Measurements from ENCODE around the gene PCDH8.

PCDH8 gene, protein sequence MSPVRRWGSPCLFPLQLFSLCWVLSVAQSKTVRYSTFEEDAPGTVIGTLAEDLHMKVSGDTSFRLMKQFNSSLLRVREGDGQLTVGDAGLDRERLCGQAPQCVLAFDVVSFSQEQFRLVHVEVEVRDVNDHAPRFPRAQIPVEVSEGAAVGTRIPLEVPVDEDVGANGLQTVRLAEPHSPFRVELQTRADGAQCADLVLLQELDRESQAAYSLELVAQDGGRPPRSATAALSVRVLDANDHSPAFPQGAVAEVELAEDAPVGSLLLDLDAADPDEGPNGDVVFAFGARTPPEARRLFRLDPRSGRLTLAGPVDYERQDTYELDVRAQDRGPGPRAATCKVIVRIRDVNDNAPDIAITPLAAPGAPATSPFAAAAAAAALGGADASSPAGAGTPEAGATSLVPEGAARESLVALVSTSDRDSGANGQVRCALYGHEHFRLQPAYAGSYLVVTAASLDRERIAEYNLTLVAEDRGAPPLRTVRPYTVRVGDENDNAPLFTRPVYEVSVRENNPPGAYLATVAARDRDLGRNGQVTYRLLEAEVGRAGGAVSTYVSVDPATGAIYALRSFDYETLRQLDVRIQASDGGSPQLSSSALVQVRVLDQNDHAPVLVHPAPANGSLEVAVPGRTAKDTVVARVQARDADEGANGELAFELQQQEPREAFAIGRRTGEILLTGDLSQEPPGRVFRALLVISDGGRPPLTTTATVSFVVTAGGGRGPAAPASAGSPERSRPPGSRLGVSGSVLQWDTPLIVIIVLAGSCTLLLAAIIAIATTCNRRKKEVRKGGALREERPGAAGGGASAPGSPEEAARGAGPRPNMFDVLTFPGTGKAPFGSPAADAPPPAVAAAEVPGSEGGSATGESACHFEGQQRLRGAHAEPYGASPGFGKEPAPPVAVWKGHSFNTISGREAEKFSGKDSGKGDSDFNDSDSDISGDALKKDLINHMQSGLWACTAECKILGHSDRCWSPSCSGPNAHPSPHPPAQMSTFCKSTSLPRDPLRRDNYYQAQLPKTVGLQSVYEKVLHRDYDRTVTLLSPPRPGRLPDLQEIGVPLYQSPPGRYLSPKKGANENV

DNA sequence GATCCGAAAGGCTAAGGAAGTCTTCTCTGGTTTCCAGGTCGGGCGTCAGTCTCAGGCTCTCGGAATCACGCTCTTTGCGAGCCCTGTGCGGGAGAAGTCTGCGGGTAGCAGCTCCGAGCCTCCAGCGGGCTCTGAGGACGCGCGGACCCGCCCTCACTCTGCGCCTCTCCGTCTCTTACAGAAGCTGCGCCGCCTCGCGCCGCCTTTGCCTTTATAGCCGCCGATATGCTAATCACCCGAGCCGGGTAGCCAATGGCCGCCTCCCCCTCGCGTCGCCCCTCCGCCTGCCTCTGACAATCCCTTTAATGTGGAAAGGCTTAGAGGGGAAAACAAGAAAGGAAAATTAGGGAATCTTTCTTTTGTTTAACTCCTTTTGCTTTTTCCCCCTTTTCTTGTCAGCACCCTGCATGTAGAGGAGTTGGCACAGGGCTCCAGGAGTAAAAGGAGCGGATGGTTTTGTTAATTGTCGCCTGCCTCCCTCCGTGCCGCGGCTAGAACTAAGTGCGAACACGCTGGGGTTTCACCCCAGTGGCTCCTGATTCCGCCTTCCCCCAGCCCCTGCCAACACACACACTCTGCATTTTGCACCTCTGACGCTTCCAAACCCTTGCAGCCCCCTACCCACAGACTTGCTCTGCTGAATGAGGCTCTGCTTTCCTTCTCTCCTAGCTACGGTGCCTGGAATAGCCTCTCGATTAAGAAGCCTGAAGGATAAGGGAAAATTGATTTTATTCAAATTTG is at the start of gene PCDH8:
Gene PCDH8 (minus strand): TSS at position 186 of the 741 bp plus-strand sequence. CDS start 204 bp downstream, outside the sequence.
- DNase-seq = no peak

DNA sequence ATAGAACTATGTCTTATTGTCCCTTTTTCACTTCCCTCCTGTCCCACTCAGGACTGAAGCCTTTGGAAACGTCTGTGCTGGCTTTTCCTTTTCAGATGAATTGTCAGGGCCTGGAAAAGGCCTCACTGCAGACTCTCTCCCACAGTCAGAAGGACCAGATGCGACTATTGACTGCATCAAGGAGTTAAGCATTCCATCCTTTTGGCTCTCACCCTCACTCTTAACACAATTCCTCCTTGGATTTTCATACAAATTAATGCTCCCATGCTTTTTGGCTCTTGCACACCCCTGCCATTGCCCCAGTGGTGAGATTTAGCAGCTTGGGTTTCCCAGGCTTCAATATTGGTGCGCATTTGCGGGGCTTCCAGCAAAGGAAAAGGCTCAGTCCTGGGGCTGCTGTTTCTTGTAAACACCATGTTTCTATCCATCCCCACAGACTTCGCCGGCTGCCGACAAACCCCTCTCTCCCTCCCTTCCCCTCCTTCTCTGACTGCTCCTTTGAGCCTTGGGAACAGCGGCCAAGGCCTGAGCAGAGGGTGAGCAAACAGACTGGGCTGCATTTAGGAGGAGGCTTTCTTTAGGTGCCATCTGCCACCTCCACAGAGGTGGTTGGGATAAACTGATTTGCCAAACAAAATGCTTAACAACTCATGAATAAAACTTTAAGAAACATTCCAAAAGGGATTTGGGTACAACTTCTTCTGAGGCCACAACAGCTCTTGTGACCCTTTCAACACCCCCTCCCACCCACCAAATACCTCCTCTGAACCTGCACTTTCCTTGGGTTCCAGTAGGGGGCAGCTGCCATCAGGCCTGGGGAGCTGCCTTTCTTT is 48.6 kb upstream of the PCDH8 start:
- no peak for DNase-seq

DNA sequence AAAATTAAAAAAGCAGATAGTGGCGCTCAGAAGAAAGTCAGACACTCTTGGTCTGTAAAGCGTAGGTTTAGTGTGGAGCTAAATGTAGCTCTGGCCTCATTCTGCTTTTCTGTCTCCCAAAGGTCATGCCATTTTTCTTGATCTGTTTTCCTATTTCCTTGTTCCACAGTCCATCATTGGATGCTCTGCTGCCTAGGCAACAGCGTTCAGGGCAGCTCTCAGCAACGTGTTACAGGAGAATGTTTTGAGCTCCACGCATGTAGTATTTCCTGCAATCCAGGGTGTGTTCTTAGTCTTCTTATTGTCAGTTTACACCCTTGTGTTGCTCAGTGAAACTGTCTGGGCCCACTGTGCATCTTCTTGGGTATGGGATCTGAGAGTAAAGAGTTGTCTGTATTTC is 46.0 kb upstream of the PCDH8 start:
- DNase-seq = no peak

DNA sequence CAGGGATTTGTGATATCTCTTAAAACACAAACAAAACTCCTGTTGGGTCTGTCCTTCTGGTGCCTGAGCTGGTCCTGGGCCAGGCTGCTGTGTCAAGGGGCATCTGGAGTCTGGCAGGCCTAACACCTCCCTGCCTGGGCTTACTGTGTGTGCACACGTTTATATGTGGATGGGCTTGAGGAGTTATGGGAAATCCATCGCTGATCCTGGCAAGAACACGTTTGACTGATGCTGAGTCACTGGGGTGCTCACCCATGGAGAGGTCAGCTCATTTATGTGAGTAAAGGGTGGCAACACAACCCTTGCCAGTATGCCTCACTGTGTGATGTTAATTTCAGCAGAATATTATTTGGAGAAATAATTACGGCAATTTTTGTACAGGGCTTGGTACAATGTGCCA is 44.5 kb upstream of the PCDH8 start:
- DNase-seq = no peak

DNA sequence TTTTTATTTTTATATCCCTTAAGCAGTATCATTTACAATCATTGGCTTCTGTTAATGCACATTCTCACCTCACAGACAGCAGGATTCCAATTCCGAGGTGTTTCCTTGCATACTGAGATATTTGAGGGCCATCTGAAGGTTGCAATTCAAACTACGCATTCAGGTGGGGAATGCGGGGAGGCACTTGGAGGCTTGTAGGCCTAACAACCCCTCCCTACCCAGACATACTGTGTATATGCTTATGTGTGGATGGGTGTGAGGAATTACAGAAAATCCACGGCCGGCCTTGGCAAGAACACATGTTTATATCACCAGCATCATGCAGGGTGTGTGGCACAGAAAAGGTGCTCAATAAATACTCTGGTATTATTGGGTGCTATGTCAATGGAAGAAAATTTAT is 43.3 kb upstream of the PCDH8 start:
- DNase-seq = no peak

DNA sequence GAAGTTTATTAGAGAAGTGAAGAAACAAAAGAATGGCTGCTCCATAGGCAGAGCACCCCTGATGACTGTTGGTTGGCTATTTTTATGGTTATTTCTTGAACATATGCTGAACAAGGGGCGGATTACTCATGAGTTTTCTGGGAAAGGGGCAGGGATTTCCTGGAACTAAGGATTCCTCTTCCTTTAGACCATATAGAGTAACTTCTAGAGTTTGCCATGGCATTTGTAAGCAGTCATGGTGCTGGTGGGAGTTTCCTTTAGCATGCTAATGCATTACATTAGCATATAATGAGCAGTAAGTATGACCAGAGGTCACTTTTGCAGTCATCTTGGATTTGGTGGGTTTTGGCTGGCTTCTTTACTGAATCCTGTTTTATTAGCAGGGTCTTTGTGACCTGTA is 38.7 kb upstream of the PCDH8 start:
- DNase-seq = no peak

DNA sequence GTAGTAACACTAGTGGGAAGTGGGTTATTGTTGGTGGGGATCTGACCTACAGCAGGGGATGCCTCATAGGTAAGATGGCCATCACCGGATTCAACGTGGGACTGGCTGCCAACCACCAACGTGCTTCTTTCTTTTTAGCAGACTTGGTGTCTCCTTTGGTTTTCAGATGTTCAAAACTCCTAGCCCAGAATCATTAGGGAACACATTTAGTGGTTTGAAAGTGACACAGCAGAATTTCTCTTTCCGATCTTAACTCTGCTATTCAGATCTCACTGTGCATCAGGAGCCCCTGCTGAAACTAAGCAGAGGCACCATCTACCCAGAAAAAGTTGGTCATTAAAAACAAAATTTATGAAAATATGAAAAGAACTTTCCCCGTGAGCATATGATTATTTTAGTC is 36.7 kb upstream of the PCDH8 start:
- DNase-seq = no peak

DNA sequence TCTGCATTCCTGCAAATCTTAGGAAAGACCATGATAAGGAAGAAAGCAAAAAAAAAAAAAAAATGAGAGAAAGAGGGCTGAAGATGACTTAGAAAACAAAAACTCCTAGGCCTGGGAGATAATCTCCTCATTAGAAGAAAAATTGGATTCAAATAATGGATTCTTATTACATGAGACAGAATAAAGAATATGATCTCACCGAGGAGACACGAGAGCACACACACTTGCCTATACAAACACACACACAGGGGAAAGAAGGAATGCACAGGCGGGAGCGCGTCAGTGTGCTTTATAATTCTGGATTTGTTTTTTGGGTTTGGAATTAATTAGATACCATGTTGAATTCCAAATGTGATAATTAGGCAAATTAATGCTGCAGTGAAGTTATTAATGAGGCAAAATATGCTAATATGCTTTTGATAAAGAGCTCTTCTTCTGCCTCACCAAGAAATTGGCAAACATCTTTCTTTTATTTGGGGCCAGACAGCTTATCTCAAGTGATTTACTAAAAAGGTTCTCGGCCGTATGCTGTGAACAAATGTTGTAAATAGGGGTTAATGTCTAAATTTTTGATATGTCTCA is 36.1 kb upstream of the PCDH8 start:
- no peak for DNase-seq

DNA sequence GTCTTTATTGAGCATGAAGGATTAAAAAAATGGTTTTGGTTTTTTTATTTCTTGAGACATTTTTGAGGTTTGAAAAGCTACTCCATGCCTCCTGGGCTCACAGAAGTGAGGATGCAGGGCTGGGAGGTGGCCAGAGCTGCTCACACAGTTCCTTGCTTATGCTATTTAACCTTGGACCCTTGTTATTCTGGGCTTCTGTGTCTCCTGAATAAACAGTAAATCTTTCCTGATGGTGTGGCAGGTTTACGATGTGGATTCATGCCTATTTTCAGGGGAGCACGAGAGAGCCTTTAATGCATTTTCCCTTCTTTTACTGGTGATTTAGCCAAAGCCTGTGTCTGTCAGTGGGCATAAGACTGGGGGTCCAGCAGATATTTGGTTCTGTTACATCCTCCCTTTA is 34.3 kb upstream of the PCDH8 start:
- DNase-seq = no peak

DNA sequence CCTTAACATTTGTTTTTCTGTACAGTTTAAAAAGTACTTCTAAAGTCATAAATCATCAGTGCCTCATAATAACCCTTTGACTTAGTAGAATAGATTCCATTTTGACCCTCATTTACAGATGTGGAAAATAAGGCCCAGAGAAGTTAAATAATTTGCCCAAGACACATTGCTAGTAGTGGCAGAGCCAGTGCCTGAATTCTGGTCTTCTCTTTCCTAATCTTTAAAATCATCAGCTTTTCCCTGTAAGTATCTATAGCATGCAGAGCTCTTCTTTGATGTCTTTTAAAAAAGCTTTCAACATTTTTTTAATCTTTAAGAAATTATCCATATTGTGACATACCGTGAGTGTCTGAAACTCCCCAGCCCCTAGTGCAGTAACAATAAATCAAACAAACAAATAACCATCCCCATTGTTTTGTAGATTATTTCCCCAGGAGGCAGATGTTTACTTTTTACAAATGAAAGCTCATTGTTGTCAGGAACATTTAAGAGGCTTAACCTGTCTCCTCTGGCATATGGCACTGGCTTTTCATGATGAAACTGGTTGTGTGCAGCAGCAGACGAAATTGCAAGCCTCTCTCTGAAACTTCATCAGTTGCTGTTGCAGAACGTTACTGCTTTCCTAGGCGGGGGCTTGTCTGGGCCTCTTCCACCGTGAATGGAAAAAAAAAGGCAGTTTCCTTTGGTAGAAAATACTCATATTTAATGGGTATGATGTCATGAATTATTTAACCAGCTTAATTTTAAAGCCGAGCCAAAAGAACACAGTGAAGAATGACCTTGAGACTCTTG is 31.7 kb upstream of the PCDH8 start:
- no peak for DNase-seq

DNA sequence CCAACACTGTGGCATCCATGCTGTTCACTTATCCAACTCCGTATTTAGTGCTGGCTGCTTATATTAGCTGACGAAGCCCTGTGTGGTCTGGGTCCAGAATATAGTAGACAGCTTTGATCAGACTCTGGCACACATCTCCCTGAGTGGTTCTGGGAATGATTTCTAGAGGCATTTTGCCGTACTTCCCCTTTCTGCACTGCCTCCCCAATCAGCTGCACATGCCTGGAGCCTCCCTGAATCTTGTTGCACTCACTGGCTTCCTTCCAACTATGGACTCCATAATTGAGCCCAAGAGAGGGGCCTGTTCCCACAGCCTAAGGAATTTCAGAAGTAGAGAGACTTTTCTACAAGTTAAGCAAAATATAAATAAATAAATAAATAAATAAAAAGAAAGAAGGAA is 30.4 kb upstream of the PCDH8 start:
- no peak for DNase-seq

DNA sequence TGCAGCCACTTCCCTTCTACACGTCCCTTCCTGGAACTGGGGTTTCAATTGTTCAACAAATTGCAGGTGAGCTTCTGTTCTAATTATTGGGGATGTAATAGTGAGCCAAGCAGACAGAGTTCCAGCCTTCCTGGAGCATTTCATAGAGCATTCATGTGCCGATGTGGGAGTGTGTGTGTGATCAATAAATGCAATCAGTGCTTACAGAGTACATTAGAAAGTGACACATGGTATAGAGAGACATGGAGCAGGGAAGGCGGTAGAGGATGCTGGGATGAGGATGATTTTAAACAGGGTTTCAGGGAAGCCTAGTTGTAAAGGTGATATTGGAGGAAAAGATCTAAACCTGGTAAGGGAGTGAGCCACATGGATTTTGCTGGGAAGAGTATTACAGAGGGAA is 21.7 kb upstream of the PCDH8 start:
- DNase-seq = no peak

DNA sequence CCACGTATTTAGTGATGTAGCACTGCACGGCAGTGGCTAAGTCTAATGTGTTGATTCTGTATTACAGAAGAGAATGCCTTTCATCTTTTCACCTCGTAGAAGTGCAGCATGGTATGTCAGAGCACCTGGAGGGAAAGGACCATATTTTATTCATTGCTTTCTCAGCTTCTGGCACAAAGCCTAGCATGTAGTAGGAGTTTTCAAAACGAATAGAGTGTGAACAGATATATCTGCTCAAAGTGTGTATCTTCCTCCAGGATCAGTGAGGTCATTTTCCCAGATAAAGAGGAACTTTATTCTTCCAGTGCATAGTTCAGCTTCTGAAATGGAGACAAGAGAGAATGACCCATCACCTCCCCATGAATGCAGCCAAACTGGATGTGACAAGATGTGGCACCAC is 21.2 kb upstream of the PCDH8 start:
- DNase-seq = no peak

DNA sequence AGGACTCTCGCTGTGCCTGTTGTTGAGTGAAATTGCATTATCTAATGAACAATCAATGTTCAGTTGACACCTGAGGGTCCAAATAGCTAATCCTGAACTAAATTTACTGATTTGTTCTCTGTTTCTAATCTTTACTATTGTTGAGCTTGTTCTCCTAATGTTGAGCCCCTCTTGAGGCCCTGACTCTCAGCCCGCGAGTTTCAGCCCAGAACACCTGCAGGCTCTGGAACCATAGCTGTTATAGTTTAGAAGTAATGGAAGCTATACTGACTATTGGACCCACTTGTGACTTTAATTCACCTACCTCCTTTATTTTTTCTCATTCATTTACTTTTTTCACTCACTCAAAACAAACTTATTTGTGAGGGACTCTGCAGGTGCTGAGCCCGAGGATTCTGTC is 20.6 kb upstream of the PCDH8 start:
- DNase-seq = no peak

DNA sequence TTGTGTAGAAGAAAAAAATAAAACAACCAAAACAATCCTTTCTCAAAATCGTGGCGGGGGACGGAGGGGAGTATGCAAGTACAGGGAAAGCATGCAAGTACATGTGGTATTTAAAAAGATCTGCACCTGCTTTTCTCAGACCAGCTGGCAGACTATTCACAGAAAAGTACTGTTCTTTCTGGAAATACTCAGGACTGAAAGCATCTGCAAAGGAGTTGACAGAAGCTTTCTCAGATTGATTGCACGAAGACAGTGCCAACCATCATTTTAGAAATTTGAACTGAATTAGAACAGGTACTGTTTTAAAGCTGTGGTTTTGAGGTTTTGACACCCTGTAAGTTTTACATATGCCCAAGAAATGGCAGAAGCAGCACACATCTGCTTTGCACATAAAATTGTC is 19.8 kb upstream of the PCDH8 start:
- no peak for DNase-seq

DNA sequence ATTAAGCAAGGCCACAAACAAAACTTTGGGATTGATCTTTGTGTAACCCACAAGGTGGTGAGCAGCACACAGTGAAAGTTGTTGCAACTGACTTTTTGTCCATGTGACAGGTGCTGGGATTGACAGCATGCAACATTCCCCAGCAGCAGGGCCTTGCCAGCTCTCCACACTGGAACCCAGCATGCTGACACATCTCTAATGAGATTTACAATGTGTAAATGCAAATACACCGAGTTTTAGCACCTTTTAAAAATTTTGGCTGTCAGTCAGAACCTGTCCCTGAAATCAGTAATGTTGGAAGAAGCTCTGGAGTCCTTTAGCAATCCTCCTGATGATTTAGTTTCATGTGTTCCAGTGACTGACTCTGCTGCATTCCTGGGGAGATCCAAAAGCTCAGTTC is 16.5 kb upstream of the PCDH8 start:
- DNase-seq = no peak

DNA sequence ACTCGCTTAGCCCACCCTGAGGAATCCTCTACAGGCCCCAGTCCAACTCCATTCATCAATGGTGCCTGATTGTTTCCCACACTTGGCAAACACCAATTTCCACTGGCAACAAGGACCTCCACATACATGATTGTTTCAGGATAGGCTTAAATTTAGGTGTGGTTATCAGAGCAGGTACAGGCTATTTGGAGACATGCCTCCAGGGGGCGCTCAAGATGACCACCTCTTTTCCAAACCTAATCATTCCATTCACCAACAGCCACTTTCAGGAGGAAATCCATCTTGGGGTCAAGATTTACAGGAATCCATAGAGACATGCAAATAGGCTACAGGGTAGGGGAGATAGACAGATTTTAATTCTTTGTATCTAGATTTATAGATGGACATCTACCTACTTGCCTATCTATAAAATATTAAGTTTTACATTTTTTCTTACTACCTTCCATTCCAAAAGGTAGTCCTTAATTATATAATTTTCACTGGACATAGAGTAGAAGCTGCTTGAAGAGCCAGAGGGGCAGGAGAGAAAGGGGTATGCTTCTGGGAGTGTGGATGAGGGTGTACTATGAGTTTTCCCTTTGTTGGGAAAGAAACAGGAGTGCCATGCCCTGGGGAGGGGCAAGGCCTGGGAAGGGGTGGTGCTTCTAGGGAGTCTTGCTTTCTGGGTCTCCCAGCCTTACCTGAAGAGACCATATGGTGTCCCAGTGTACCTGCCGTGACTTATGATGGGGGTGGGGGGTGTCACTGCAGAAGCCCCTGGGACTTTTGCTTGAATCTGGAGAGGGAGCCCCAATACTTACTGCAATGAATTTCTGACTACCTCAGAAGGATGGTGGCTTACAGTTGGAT is 14.1 kb upstream of the PCDH8 start:
- no peak for DNase-seq

DNA sequence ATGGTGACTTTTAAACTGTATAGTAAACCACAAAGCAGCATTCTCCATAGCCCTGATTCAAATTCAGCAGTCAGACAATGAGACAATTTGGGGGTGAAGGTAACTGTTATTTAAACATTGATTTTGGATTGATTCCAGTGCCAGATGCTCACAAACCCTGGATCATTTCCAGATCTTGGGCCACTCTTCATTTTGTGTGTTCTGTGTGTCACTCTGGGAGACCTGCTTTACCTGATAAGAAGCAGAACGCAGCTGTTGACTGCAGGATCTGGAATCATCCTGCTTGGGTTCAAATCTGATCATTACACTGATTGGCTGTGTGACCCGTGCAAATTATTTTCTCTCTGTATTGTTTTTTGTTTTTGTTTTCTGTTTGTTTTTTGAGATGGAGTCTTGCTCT is 4.0 kb upstream of the PCDH8 start:
- no peak for DNase-seq

DNA sequence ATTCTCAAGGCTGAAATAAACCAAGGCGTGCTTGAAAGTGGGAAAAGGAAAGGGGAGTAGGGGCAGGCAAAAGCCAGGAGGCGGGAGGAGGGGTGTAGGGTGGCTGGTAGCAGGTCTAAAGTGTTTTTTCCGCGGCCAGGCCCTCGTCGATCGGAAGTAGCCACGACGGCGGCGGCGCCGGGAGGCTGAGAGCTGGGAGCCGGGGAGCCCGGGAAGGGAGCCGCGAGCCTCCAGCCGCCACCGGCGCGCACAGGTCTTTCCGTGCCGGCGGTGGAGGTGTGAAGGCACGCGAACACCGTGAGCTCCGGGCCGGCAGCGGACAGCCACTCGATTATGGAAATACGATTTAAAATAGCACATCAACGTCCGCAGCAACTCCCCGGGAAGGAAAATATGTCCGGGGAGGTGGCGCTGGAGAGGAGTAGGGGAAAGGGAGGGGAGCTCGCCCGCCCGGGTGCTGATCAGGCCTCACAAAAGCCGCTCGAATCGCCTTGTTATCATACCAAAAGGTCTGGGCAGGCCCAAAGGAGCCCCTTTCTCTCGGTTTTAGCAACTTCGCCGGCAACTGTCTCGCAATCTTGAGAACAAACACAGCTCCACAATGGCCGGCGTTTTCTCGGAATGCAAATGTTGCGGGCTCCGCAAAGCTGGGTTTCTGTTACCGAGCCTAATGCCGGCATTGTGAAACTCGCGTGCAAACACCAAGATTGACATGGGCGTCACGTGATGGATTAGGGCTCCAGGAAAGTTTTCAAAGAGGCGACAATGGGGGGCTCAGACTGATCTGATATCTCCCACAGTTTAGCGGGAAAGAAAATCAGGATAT is 2.9 kb upstream of the PCDH8 start:
- DNase-seq = no peak

Measured in activated effector memory CD4-positive, alpha-beta T cell treated with anti-CD3 and anti-CD28 coated beads, Interleukin-2, amount 50 U/mL, for 16 hours (primary cell).